VCaP (cell line): ENCODE data around the gene MACROH2A2.
"Not testable (repeated sequence)": the region's sequence is repeated elsewhere in the genome, so short reads cannot be mapped to it uniquely, and the experiment has no call there.

Experiments used
- H3K27ac ChIP-seq: fragments of 450-650 bp; 2 replicates; pipeline ENCODE4 v1.5.1; 2017
- TF ChIP-seq, protein P1 (sequence below): fragments of 450-650 bp; conservative IDR thresholded peaks from 2 replicates; pipeline ENCODE4 v1.5.1; 2017; ENCODE audit warnings: mild to moderate bottlenecking, moderate library complexity

MACROH2A2 gene

DNA sequence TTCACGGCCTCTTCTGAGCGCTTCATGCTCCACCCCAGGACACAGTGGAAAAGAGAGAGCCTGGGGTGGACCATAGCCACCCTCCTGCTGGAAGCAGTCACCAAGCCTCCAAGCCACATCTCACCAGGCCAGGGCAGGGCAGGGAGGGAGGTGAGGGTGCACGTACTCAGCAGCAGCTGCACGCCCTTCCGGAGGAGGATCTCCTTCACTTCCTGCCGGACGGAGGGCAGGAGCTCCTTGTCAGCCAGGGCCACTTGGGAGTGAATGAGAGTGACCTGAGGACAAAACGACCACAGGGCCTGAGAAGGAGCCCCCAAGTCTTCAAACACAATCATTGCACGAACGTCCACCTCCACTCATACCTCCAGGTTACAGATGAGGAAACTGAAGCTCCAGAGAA, 65.0 kb downstream of the MACROH2A2 start:
- no peak overlapping the region for H3K27ac ChIP-seq
- TF ChIP-seq, protein P1, sequence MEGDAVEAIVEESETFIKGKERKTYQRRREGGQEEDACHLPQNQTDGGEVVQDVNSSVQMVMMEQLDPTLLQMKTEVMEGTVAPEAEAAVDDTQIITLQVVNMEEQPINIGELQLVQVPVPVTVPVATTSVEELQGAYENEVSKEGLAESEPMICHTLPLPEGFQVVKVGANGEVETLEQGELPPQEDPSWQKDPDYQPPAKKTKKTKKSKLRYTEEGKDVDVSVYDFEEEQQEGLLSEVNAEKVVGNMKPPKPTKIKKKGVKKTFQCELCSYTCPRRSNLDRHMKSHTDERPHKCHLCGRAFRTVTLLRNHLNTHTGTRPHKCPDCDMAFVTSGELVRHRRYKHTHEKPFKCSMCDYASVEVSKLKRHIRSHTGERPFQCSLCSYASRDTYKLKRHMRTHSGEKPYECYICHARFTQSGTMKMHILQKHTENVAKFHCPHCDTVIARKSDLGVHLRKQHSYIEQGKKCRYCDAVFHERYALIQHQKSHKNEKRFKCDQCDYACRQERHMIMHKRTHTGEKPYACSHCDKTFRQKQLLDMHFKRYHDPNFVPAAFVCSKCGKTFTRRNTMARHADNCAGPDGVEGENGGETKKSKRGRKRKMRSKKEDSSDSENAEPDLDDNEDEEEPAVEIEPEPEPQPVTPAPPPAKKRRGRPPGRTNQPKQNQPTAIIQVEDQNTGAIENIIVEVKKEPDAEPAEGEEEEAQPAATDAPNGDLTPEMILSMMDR, result no peak

DNA sequence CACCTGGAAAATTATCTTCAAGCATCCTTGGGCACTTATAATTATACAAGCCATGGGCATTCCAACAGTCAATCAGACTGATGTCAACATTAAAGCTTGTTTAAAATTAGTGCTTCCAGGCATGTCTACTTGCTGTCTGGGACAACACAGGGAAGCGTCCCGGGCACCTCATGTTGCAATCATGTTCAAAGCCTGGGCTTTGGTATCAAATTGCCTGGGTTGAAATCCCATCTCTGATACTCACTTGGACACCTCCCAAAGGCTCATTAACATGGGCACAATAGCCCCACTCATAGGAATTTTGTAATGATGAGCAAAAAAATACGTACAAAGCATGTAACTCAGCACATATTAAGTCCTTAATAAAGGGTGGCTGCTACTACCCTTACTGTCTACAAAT, 65.5 kb downstream of the MACROH2A2 start:
- TF ChIP-seq, protein P1, result no peak
- H3K27ac ChIP-seq, result no peak overlapping the region

GRCh38 chr10:70119197-70119596, 66.6 kb downstream of the MACROH2A2 start:
- TF ChIP-seq, protein P1, result no peak
- no peak overlapping the region for H3K27ac ChIP-seq

DNA sequence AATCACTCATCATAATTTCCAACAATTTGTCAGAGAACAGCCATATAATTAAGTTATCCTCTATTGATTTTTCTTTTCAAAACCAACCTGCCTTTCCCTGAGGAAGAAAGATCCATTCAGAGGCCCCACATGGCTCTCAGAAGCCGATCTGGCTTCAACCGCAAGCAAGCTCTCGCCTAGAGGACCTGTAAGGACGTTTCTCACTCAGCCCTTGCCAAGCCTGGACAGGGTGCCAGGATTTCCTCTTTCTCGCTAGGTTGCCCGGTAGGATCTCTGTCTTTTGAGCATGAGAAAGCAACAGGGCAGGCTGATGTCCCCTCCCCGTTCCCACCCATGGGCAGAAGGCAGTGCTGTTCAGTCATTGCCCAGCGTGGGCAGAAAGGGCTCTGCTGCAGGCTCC, 67.0 kb downstream of the MACROH2A2 start:
- no peak overlapping the region for H3K27ac ChIP-seq

DNA sequence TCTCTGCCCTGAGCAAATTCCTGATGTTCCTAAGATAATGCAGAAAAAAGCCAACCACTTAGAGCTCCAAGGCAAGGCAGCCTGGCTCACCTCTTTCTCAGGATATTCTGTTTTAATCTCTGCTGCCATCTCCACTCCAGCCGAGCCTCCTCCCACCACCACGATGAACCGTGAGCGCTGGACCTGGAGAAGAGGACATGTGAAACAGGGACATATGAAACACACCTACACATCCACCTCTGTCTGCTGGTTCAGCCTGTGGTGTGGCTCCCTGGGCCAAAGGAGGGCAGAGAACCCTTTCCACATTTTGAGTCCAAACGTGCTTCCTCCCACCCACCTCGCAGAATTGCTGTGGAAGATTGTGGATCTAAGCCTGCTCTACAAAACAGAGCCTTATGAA, 67.8 kb downstream of the MACROH2A2 start:
- TF ChIP-seq, protein P1, result no peak
- H3K27ac ChIP-seq, result no peak overlapping the region

More for the DNA sequence above, 67.0 kb downstream of the MACROH2A2 start:
- TF ChIP-seq, protein P1, result no peak

GRCh38 chr10:70121281-70121949, 68.8 kb downstream of the MACROH2A2 start:
- H3K27ac ChIP-seq, result no peak overlapping the region
- TF ChIP-seq, protein P1, result no peak

DNA sequence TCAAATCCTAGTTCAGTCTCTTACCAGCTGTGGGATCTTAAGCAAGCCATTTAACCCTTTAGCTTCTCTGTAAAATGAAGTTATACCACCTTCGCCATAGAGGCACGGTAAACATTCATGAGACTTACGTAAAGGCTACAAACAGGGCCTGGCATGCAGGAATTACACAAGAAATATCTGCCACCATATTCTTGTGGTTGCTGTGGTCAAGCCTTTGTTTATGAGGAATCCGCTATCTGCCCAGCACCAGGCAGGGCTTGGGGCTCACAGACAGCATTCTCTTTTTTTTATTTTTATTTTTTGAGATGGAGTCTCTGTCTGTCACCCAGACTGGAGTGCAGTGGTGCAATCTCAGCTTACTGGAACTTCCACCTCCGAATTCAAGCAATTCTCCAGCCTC, 70.1 kb downstream of the MACROH2A2 start:
- TF ChIP-seq, protein P1, result no peak
- no peak overlapping the region for H3K27ac ChIP-seq

- not testable (repeated sequence) for H3K27ac ChIP-seq
Measured at GRCh38 chr10:70123166-70123565, 70.5 kb downstream of the MACROH2A2 start.
